Activated CD8-positive, alpha-beta T cell treated with anti-CD3 and anti-CD28 coated beads, Interleukin-2, amount 10 ng/mL, durations not matched to agents 7 days and 5 days (primary cell): ENCODE data around the gene ABHD3. TPM values are rescaled to one million over a fixed set of nuclear protein-coding genes. Genes with fewer than 3 reads are reported as not detected.
"Not testable (repeated sequence)": the region's sequence is repeated elsewhere in the genome, so short reads cannot be mapped to it uniquely, and the experiment has no call there.

ENCODE experiments used
- ATAC-seq: fragments of 150-1000 bp; cut with Tn5 transposase; one replicate; pipeline ENCODE4 v1.10.0; 2021; ENCODE audit warnings: moderate library complexity
- CTCF ChIA-PET: fragments of 350-600 bp; sonication (Branson Sonifier 250); formaldehyde crosslinking; loops from one replicate; lab custom pipeline; 2021; ENCODE audit warnings: antibody characterized with exemption; lab: Charles Lee
- POLR2A ChIA-PET: fragments of 350-600 bp; sonication (Branson Sonifier 250); formaldehyde crosslinking; loops from one replicate; lab custom pipeline; 2021; ENCODE audit warnings: antibody characterized with exemption; lab: Charles Lee
- DNase-seq: peaks from one replicate; pipeline ENCODE4 v3.0.0-alpha.2; 2020
- H3K27ac Mint-ChIP-seq: one replicate; pipeline ENCODE4 v1.8.0; 2021; ENCODE audit warnings: mild to moderate bottlenecking, mixed read lengths
- H3K27me3 Mint-ChIP-seq: one replicate; pipeline ENCODE4 v1.8.0; 2021; ENCODE audit warnings: low read depth, mixed read lengths
- H3K36me3 Mint-ChIP-seq: one replicate; pipeline ENCODE4 v1.8.0; 2021; ENCODE audit warnings: low read depth, mixed read lengths
- H3K4me1 Mint-ChIP-seq: one replicate; pipeline ENCODE4 v1.8.0; 2021; ENCODE audit warnings: low read depth, mixed read lengths
- H3K4me3 Mint-ChIP-seq: one replicate; pipeline ENCODE4 v1.8.0; 2021; ENCODE audit warnings: mild to moderate bottlenecking, mixed read lengths
- H3K9me3 Mint-ChIP-seq: one replicate; pipeline ENCODE4 v1.8.0; 2022; ENCODE audit warnings: mixed read lengths; ENCODE audit not compliant: insufficient read depth
- total RNA-seq, 2 experiments: library from RNA; stranded (reverse); gene quantifications; one replicate each; pipeline ENCODE4 v1.2.3, GENCODE V29; 2021

Gene ABHD3
- total RNA-seq, 2 experiments from 2014 or later = 54.0 to 57.5 TPM

DNA sequence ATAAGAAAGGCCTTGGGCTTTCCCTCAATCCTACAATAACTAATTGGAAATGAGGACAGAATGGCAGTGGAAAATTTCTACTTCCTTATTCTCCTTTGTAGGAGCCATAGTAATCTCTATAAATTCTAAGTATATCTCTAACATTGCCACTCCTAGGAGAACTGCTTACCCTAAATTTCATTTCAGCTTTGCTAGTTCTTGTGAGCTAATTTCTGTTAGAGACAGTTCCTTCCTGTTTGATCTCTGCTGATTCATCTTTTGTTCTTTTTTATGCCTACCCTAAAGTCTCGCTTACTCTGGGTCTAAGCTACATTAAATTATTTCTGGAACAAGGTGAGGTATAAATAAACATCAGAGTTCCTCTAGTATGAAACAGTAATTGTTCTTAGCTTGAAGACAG is 25.7 kb downstream of the ABHD3 start:
- ATAC-seq (no peak), DNase-seq (no peak)
- Mint-ChIP-seq H3K27me3 (no peaks in the 10 kb centered on the region), H3K4me3 (no peak overlapping the region), H3K27ac (no peak overlapping the region), H3K36me3 (peaks cover 15% of the 10 kb centered on the region), H3K4me1 (peaks cover 4% of the 10 kb centered on the region), H3K9me3 (no peaks in the 10 kb centered on the region)
- POLR2A ChIA-PET = no interaction called here
- CTCF ChIA-PET = interaction anchor here (2.1 to 2.7 kb wide), 2 partner anchors 66 to 78 kb away, joined by 6 to 9 read pairs; partner anchors contain the start of gene ESCO1

DNA sequence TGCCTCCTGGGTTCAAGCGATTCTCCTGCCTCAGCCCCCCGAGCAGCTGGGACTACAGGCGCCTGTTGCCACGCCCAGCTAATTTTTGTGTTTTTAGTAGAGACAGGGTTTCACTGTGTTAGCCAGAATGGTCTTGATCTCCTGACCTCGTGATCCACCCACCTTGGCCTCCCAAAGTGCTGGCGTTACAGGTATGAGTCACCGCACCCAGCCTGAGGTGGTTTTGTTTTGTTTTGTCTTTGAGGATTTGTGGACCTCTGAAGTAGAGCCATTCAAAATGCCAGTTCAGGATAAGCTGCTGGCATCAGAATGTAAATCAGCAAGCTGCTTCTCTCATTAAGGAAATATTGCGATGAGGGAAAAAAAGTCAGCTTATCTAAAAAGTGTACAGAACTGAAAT is 29.2 kb downstream of the ABHD3 start:
- ATAC-seq, H3K27me3 Mint-ChIP-seq, H3K9me3 Mint-ChIP-seq, H3K27ac Mint-ChIP-seq, H3K4me1 Mint-ChIP-seq, H3K4me3 Mint-ChIP-seq, CTCF ChIA-PET, DNase-seq: not testable (repeated sequence)
- POLR2A ChIA-PET = interaction anchor here (1.9 kb wide), 1 partner anchor 18 kb away, joined by 4 read pairs; no protein-coding TSS in a partner anchor
- H3K36me3 Mint-ChIP-seq = peaks cover 16% of the 10 kb centered on the region

DNA sequence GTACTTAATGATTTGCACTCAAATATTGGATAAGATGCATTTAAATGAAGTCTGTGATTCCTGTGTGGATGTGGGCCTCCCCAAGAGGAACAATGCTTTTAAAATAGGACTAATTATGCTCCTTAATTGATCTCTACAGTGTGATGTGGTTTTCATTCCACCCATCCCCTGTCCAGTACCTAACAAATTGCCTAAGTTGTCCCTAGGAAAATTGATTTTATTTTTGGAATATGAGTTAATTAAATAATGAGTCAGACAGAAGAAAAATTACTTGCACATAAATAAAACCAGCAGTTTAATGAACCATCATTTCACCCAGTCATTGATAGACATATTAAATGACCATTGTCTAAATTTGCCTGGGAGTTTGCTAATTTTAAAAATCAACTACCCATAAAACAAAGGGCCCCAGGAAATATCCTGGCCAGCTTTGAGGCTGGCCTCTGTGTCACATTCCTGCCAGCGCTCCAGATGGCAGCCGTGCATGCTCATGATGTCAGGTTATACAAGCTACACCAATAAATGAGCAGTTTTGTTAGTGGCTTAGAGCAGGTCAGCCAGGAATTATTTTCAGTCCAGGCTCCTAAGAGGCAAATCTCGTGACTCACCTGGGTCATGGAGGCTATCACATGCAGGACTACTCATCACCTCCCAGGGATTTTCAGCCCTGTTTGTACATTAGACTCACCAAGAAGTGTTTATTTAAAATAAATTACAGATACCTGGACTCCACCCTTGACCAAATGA is 31.9 kb downstream of the ABHD3 start:
- POLR2A ChIA-PET = interaction anchor here (0.9 kb wide), 1 partner anchor 10 kb away, joined by 3 read pairs; no protein-coding TSS in a partner anchor
- CTCF ChIA-PET = no interaction called here
- DNase-seq = no peak

DNA sequence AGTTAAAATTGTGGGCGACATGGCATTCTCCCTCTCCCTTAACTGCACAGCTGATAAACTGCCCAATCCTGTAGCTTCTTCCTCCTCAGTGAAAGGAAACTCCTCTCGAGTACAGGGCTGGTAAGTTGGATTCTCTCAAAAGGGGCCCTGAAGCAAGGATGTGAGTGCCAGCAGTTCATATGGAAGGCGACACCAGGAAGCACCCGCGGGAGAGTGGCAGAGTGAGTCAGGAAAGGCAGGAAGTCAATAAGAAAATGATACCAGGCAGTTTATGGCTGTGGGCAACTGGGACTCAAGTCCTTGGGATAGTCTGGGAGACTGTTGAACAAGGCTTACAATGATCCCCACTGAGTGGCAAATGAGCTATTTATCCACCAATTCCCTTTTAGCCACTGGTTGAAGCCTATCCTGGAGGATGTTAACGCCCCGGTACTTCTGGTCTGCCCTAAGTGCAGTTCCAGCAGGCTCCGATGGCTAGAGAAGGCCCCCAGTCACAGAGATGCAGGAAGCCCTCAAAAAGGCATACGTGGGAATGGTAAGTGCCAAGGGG is 34.8 kb downstream of the ABHD3 start:
- H3K4me3 Mint-ChIP-seq = no peak overlapping the region
- CTCF ChIA-PET = interaction anchor here (1.3 kb wide), 1 partner anchor 11 kb away, joined by 3 read pairs; no protein-coding TSS in a partner anchor
- H3K4me1 Mint-ChIP-seq = no peaks in the 10 kb centered on the region
- POLR2A ChIA-PET = interaction anchor here (0.6 to 1.6 kb wide), 2 partner anchors 13 to 102 kb away, joined by 4 read pairs; no protein-coding TSS in a partner anchor
- H3K36me3 Mint-ChIP-seq = peaks cover 10% of the 10 kb centered on the region
- no peaks in the 10 kb centered on the region for H3K27me3 Mint-ChIP-seq
- no peaks in the 10 kb centered on the region for H3K9me3 Mint-ChIP-seq
- H3K27ac Mint-ChIP-seq = no peak overlapping the region
- ATAC-seq (no peak), DNase-seq (no peak)

More for the DNA sequence above, 31.9 kb downstream of the ABHD3 start:
- H3K9me3 Mint-ChIP-seq = no peaks in the 10 kb centered on the region
- no peak for ATAC-seq
- H3K27me3 Mint-ChIP-seq = no peaks in the 10 kb centered on the region
- H3K4me1 Mint-ChIP-seq = peaks cover 2% of the 10 kb centered on the region
- H3K4me3 Mint-ChIP-seq = no peak overlapping the region
- H3K27ac Mint-ChIP-seq = no peak overlapping the region
- peaks cover 12% of the 10 kb centered on the region for H3K36me3 Mint-ChIP-seq

DNA sequence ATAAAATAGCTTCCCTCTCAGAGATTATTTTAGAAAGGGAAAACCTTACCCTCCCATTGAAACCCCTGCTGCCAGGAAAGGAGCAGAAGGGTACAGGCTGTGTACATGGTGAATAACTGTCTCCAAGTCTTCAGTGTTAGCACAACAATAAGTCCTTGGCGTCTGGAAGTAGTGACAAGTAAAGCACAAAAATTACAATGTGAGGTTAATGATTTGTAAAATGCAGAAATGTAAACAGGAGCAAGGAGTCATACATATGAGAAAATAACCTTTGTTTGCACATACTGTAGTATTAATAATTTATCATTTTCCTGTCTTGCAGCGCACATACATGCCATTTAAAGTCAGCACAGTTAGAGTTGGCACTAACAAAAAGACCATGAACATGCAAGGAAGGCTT is 40.5 kb downstream of the ABHD3 start:
- ChIA-PET POLR2A (no interaction called here), CTCF (interaction anchor here (1.2 kb wide), 1 partner anchor 12 kb away, joined by 3 read pairs; no protein-coding TSS in a partner anchor)
- H3K4me3 Mint-ChIP-seq = no peak overlapping the region
- DNase-seq (no peak), ATAC-seq (no peak)
- H3K4me1 Mint-ChIP-seq = no peaks in the 10 kb centered on the region
- H3K9me3 Mint-ChIP-seq = no peaks in the 10 kb centered on the region
- peaks cover 29% of the 10 kb centered on the region for H3K36me3 Mint-ChIP-seq
- no peaks in the 10 kb centered on the region for H3K27me3 Mint-ChIP-seq
- H3K27ac Mint-ChIP-seq = no peak overlapping the region

DNA sequence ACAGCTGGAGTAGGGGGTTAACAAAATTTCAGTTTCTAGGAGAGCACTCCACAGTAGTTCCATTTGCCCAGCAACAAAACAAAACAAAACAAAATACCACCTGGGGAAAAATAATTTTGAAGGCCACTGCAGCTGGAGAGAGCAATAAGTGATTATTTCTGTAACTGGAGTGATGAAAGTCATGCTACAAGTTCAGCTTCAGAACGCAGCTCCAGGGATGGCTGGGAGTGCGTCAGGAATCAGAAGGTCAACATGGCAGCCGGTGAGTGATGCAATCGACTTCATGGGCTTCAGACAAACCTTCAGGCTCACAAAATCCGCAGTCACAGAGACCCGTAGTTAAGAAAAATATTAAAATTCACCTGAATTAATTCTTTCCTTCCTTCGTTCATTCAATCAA is 41.0 kb downstream of the ABHD3 start:
- no peak overlapping the region for H3K4me3 Mint-ChIP-seq
- ATAC-seq (no peak), DNase-seq (no peak)
- H3K9me3 Mint-ChIP-seq = no peaks in the 10 kb centered on the region
- H3K27ac Mint-ChIP-seq = no peak overlapping the region
- ChIA-PET CTCF (interaction anchor here (1.2 kb wide), 1 partner anchor 12 kb away, joined by 3 read pairs; no protein-coding TSS in a partner anchor), POLR2A (no interaction called here)
- H3K36me3 Mint-ChIP-seq = peaks cover 29% of the 10 kb centered on the region
- H3K4me1 Mint-ChIP-seq = no peaks in the 10 kb centered on the region
- H3K27me3 Mint-ChIP-seq = no peaks in the 10 kb centered on the region

DNA sequence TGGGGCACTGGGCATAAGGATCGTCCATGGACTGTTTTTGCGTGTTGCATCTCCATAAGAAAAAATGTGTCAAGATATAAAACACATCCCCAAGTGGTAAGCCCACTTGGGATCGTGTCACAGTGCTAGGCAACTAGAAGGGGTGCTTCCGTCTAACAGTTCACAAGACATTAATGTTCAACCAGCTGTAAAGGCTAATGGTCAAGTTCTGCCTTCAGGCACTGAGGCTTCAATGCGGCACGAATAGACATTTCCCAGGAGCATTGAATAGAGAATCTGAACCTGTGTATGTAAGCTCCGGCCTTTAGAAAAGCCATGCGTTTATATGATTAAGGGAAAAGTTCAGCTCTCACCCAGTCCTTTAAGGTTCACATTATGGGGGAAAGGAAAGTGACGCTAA is 42.0 kb downstream of the ABHD3 start:
- H3K27ac Mint-ChIP-seq = no peak overlapping the region
- no peaks in the 10 kb centered on the region for H3K9me3 Mint-ChIP-seq
- no peaks in the 10 kb centered on the region for H3K27me3 Mint-ChIP-seq
- peaks cover 29% of the 10 kb centered on the region for H3K36me3 Mint-ChIP-seq
- ATAC-seq (no peak), DNase-seq (no peak)
- no peak overlapping the region for H3K4me3 Mint-ChIP-seq
- ChIA-PET POLR2A (no interaction called here), CTCF (no interaction called here)
- no peaks in the 10 kb centered on the region for H3K4me1 Mint-ChIP-seq

DNA sequence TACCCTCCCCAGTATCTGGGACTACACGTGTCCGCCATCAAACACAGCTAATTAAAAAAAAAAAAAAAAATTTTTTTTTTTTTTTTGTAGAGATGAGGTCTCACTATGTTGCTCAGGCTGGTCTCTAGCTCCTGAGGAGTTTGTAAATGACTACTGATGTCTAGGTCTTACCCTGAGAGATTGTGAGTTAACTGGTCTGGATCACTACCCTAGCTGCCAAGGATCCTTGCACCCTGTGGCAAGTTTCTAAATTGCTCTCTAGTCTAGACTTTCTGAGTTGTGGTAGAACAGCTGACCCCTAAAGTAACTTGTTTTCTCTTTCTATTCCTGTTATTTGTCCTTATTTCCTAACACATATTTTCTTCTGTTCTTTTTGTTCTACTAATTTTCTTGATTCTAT is 44.5 kb downstream of the ABHD3 start:
- ChIA-PET POLR2A (no interaction called here), CTCF (no interaction called here)
- Mint-ChIP-seq H3K27me3 (no peaks in the 10 kb centered on the region), H3K36me3 (peaks cover 37% of the 10 kb centered on the region), H3K4me1 (no peaks in the 10 kb centered on the region), H3K9me3 (no peaks in the 10 kb centered on the region), H3K4me3 (no peak overlapping the region), H3K27ac (no peak overlapping the region)
- ATAC-seq (no peak), DNase-seq (no peak)

DNA sequence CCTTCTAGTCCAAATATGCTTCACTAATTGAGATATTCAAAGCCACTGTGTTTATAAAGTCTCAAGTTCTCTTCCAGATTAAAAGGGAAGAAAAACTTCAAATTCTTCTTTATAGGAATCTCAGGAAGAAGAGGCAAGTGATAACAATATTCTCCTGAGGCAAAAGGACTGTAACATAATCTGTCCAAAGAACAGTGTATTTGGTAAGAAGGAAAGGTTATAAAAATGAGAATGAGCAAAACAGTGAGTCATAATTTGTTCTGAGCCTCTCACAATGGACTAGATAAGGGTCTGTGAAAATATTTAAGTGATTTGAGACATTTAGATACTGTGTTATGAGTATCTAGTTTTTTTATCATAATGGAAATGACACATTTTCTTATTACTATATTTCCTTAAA is 48.2 kb downstream of the ABHD3 start:
- Mint-ChIP-seq H3K9me3 (no peaks in the 10 kb centered on the region), H3K27ac (no peak overlapping the region), H3K27me3 (no peaks in the 10 kb centered on the region), H3K4me1 (no peaks in the 10 kb centered on the region), H3K36me3 (peaks cover 41% of the 10 kb centered on the region), H3K4me3 (no peak overlapping the region)
- ChIA-PET POLR2A (no interaction called here), CTCF (no interaction called here)
- DNase-seq (no peak), ATAC-seq (no peak)

DNA sequence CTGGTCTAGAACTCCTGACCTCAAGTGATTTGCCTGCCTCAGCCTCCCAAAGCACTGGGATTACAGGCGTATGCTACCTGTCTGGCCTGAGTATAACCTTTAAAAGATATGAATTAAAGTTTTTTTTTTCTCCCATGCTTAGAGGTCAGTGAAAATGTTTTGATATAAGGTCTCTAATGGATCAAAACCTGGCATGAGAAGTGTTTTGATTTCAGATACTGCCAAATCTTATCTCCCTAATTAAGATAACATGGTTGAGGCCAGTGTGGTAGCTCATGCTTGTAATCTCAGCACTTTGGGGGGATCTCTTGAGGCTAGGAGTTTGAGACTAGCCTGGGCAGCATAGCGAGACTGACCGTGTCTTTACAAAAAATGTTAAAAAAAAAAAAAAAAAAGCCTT is 51.2 kb downstream of the ABHD3 start:
- H3K36me3 Mint-ChIP-seq = peaks cover 38% of the 10 kb centered on the region
- no peaks in the 10 kb centered on the region for H3K4me1 Mint-ChIP-seq
- H3K9me3 Mint-ChIP-seq = no peaks in the 10 kb centered on the region
- no peak overlapping the region for H3K27ac Mint-ChIP-seq
- H3K4me3 Mint-ChIP-seq = no peak overlapping the region
- ATAC-seq (no peak), DNase-seq (no peak)
- H3K27me3 Mint-ChIP-seq = no peaks in the 10 kb centered on the region
- CTCF ChIA-PET = no interaction called here
- POLR2A ChIA-PET = no interaction called here

DNA sequence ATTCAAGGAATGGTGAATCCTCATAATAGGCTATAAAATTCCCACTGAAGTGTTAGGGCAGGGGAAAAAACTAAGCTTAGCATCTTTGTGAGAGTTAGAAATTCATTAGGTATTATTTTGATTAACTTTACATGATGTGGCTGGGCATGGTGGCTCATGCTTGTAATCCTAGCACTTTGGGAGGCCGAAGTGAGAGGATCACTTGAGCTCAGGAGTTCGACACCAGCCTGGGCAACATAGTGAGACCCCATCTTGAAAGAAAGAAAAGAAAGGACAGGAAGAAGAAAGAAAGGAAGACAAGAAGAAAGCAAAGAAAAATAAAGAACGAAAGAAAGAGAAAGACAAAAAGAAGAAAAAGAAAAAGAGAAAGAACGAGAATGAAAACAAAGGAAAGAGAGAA is 52.5 kb downstream of the ABHD3 start:
- POLR2A ChIA-PET = interaction anchor here (1.2 kb wide), 1 partner anchor 16 kb away, joined by 3 read pairs; no protein-coding TSS in a partner anchor
- no peak overlapping the region for H3K4me3 Mint-ChIP-seq
- no peaks in the 10 kb centered on the region for H3K4me1 Mint-ChIP-seq
- H3K9me3 Mint-ChIP-seq = no peaks in the 10 kb centered on the region
- CTCF ChIA-PET = interaction anchor here (0.9 to 1.3 kb wide), 2 partner anchors 12 to 51 kb away, joined by 3 read pairs; no protein-coding TSS in a partner anchor
- DNase-seq = no peak
- ATAC-seq = no peak
- peaks cover 35% of the 10 kb centered on the region for H3K36me3 Mint-ChIP-seq
- H3K27ac Mint-ChIP-seq = no peak overlapping the region
- no peaks in the 10 kb centered on the region for H3K27me3 Mint-ChIP-seq

DNA sequence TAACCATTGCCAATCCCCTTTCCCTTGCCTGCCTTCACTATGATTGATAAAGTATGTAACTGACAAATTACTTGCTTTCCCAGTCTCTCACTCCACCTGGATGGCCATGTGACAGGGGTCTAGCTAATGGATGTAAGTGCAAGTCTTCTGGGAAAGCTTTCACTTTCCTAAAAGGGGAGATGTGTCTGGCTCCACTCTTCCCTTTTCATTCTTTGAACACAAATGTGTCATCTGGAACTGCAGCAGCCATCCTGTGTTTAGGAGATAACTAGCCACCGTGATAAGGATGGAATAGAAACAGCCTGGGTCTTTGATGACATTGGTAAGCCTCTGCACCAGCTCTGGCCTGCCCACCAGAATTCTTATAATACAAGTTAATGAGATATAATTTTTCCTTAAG is 54.3 kb downstream of the ABHD3 start:
- Mint-ChIP-seq H3K27ac (no peak overlapping the region), H3K9me3 (no peaks in the 10 kb centered on the region)
- CTCF ChIA-PET = interaction anchor here (1.5 kb wide), 1 partner anchor 53 kb away, joined by 3 read pairs; no protein-coding TSS in a partner anchor

More for the DNA sequence above, 54.3 kb downstream of the ABHD3 start:
- H3K4me1 Mint-ChIP-seq = no peaks in the 10 kb centered on the region
- DNase-seq = no peak
- ATAC-seq = no peak
- peaks cover 27% of the 10 kb centered on the region for H3K36me3 Mint-ChIP-seq
- no peaks in the 10 kb centered on the region for H3K27me3 Mint-ChIP-seq
- H3K4me3 Mint-ChIP-seq = no peak overlapping the region
- POLR2A ChIA-PET = no interaction called here
